Subcutaneous adipose tissue (tissue), 4 donors: ENCODE measurements around the gene TMEM269. TPM values are rescaled to one million over a fixed set of nuclear protein-coding genes. Genes with fewer than 3 reads are reported as not detected.

Source experiments
- CTCF ChIP-seq: fragments of 450-650 bp; IDR thresholded peaks from one replicate; pipeline ENCODE4 v1.5.1; 2016; ENCODE audit warnings: low read depth, mild to moderate bottlenecking, control low read depth, antibody characterized with exemption, moderate library complexity
- total RNA-seq, 4 donors: library from RNA; depleted of rRNA; stranded (reverse); fragments of >200 nt; gene quantifications; one replicate each; pipeline ENCODE4 v1.1.0, GENCODE V29; 2016

Gene TMEM269
- total RNA-seq, 4 donors from 2014 or later: 0.51 TPM; not detected in 3

DNA sequence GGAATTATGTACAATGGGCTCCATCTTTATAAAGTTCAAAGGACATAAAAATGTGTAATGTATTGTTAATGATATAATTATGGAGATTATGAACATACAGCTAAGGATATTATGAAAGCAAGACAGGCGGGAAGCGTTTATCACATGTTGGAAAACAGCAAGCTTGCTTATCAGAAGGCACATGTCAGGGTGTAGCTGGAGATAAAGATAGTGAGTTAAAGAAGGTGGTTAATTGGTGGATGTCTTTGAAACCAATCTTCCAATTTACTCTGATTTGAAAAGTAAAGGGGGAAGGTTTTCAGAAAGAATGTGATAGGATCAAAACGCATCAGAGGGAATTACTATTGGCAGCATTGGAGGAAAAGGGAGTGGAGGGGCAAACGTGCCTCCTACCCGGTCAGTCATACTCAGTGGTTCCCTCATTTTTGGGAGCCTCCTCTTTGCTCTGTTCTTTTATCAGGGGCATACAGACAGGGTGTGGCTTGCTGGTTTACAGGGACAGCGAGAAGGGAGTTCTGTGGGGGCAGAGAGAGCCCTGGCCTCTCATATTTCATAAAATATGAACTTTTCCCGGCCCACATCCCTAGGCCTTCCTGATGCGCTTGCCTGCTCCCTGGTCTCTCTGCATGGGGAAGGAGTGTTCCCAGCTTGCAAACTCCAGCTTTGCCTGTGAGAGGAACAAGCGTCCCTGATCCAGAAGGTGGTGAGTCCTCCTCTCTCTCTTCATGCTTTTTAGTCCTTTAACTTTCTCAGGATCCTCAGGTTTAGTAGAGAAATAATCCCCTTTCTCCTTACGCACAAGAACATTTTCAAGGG, 40.5 kb downstream of the TMEM269 start:
- no peak for TF ChIP-seq CTCF

DNA sequence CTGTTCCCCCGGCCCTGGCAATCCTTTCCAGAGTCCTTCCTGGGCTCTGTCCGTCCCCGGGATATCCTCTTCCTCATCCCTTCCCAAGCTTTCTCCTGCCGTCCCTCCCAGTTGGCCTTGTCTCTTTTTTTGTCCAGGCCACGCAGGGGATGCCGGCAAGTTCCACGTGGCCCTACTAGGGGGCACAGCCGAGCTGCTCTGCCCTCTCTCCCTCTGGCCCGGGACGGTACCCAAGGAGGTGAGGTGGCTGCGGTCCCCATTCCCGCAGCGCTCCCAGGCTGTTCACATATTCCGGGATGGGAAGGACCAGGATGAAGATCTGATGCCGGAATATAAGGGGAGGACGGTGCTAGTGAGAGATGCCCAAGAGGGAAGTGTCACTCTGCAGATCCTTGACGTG, 45.8 kb downstream of the TMEM269 start:
- no peak for TF ChIP-seq CTCF

GRCh38 chr1:42831273-42831672, 46.5 kb downstream of the TMEM269 start:
- TF ChIP-seq CTCF: no peak

- no peak for TF ChIP-seq CTCF
Observed at GRCh38 chr1:42832641-42833240, 48.0 kb downstream of the TMEM269 start.

- TF ChIP-seq CTCF: no peak
Observed at GRCh38 chr1:42833981-42834380, 49.2 kb downstream of the TMEM269 start.

DNA sequence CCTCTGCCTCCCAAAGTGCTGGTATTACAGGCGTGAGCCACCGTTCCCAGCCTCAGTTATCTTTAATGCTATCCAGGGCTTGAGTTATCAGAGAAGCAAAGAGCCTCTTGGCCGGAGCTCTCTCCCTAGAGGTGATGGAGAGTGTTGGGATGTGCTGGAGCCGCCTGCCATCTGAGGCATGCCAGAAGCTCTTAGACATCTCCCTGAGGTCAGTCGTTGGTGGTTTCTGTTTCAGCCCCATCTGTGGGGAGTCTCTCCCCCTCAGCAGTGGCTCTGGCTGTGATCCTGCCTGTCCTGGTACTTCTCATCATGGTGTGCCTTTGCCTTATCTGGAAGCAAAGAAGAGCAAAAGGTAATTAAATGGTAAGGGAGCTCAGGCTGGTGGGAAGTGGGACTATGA, 50.0 kb downstream of the TMEM269 start:
- TF ChIP-seq CTCF: no peak

DNA sequence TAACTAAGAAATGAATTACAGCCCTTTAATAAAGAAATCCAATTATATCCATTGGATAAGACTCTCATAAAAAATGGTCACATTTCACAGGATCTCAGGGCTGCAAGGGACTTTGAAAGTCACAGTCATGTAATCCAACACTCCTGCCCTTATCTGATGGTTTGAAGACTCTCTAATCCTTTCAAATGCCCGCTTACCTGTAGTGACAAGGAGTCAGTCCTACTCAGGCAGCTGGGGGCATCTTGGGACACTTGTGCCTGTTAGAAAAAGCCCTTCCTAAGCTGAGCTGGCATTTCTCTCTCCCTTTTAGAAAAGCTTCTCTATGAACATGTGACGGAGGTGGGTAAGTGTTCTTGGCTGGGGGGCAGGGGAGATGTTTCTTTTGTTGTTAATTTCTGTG, 50.6 kb downstream of the TMEM269 start:
- no peak for TF ChIP-seq CTCF
